Stromal cell of bone marrow (primary cell): ENCODE measurements around the gene CFAP53.
"Not testable (repeated sequence)": the region's sequence is repeated elsewhere in the genome, so short reads cannot be mapped to it uniquely, and the experiment has no call there.

Experiments used
- DNase-seq: peaks from one replicate; pipeline ENCODE4 v3.0.0-alpha.2; 2012; ENCODE audit warnings: low read depth

Gene CFAP53

DNA sequence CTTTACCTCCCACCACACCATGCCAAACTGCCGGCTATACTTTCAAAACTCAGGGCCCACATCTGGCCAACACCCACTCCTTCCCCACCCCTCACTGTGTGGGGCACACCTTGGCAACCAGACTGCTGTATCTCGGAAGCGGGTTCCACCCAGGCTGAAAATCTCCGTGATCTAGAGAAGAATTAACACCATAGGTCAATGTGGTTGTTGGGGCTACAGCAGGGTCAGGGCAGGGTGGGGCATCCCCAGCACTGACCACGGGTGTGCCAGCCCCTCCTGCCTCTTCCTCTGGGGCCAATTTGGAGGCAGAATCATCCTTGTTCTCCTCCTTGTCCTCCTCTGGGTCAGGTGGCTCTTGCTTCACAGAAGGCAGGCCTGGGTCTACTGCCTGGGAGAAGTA is 6.3 kb upstream of the CFAP53 start:
- DNase-seq = no peak

DNA sequence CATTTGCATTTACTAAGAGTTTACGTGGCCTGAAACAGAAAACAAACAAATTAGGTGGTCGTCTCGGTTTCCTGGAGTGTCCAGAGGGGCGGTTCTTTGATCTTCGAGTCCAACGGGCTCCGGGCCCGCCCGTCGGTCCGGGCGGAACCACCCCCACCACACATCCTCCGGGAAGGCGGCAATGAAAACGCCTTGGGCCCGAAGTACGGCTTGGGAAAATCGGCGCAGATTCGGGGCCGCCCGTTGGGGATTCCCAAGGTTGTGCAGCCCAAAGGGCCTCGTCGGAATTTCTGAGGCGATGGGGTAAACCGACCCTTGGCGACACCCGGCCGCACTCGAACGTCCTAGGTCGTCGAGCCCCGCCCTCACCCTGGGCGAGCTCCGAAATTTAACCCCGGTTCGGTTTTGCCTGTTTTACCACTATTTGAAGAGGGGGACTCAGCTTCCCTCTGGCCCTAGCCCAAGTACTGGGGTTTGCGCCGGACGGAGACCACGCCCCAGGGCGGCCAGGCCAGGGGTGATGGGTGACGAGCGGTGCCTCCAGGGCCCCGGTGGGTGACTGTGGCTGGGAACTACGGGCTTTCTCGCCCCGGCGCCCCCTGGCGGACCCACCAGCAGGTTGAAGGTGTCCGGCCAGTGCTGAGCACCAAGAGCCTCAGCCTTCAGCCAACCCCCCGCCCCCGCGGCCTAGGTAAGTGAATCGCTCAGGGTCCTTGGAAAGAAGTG is 1.9 kb upstream of the CFAP53 start:
- DNase-seq = peak; percentile 42

- DNase-seq = no peak
Measured at GRCh38 chr18:50262977-50263376, 3.3 kb downstream of the CFAP53 start.

- no peak for DNase-seq
Measured at GRCh38 chr18:50250935-50251334, 15.4 kb downstream of the CFAP53 start.

DNA sequence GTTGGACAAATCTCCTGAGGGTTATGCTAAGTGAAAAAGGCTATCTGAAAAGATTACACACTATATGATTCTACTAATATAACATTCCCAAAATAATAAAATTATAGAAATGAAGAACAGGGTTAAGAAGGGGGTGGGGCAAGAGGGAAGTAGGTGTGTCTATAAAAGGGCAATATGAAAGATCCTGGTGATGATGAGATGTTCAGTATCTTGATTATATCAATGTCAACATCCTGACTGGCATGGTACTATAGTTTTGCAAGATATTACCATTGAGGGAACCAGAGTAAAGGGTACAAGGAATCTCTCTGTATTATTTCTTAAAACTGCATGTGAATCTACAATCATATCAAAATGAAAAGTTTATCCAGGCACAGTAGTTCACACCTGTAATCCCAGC is 16.7 kb downstream of the CFAP53 start:
- no peak for DNase-seq

GRCh38 chr18:50247561-50247960 is 18.7 kb downstream of the CFAP53 start:
- DNase-seq = no peak

DNA sequence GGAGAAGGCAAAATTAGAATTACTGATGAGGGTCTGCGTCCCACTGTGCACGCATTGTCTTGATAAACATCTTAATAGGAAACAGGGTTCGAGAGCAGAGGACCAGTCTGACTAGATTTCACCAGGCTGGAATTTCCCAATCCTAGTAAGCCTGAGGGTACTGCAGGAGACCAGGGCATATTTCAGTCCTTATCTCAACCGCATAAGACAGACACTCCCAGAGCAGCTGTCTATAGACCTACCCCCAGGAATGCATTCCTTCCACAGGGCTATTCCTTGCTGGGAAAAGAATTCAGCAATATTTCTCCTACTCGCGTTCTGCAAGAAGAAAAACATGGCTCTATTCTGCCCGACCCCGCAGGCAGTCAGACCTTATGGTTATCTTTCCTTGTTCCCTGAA is 24.5 kb downstream of the CFAP53 start:
- DNase-seq = not testable (repeated sequence)

GRCh38 chr18:50240080-50240563 is 26.2 kb downstream of the CFAP53 start:
- no peak for DNase-seq

DNA sequence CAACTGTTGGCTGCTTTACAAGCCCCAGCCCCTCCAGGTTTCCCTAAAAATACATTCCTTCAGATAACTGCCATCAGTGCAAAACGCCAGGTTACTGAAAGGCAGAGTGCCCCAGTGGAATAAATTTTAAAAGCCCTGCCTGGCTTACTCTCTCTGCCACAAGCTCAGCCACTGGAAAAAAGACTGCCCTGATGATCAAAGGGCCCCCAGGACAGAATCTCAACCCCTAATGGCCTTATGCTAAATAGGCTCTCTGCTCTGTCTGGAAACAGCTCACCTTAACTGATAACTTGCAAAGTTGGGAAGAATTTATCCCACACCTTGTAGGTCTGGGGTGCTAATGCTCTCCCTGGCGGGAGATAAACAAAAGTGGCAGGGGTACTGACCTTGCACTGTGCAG is 33.9 kb downstream of the CFAP53 start:
- DNase-seq = no peak

GRCh38 chr18:50231621-50232020 is 34.7 kb downstream of the CFAP53 start:
- DNase-seq = no peak

DNA sequence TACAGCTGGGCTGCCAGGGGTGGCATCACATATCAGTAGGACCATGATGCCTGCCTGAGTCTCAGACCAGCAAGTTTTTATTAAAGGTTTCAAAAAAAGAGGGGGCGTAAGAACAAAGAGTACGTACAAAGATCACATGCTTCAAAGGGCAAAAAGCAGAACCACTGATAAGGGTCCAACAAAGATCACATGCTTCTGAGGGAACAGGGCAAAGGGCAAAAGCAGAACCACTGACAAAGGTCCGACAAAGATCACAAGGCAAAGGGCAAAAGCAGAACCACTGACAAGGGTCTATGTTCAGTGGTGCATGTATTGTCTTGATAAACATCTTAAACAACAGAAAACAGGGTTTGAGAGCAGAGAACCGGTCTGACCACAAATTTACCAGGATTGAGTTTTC is 46.0 kb downstream of the CFAP53 start:
- DNase-seq = not testable (repeated sequence)

DNA sequence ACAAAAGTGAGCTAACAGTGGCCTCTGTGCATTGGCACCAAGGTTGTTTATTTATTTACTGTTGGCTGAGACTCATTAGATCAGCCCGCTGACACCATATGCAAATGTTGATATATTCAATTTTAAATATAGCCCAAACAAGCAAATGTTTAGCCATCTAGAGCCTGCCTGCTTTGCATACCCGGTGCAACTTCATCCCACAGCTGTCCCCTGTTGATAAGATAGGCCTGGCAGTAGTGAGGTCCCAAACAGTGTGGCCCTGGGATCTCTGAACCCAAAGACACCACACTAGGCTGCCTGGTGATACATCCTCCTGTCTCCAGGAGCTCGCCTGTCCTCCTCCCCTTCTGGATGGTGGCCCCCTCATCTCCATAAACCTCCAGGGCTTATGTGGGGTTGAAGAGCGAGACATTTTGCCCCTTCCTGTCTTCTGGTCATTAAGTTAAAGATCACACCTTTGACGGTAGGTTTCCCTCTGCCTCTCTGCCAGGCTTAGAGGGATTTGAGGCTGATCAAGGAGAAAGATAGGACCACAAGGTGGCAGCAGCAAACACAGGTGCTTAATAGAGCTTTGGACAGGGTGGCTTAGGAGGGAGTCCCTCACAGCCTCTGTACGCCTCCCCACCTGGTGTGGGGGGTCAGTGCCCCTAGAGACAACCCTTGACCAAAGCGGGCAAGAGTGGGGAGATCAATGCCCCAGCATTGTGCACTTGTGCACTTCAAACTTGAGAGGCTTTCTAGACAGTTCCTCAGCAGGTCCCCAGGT is 47.7 kb downstream of the CFAP53 start:
- no peak for DNase-seq

DNA sequence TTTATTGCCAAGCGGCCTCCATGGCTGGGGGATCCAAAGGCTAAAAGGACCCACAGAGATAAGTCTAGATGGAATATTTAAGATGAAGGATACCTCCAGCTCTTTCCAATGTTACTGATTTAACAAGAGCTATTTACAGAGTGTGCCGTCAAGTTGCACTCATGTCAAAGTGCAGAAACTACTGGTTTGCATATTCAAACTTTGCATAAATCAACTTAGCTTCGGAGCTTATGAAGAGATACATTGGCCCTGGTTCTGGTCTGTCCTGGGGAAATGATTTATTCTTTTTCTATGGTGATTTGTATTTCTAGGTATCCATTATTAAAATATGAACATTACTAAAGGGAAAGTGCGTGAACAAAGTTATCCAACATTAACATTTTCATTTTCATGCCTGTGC is 57.0 kb downstream of the CFAP53 start:
- DNase-seq = no peak

DNA sequence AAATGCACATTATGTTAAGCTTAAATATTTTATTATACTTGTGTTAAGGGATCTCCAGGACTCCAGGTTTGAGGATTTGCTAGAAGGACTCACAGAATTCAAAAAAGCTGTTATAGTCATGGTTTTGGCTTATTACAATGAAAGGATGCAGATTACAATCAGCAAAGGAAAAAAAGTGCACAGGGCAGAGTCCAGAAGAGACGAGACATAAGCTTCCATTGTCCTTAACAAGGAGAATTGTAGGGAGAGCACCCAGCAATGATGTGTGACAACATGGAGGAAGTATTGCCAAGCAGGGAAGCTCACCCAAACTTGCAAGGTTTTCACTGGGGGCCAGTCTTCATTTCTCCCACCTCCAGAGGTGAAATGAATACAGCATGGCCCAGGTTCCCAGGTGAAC is 58.6 kb downstream of the CFAP53 start:
- no peak for DNase-seq

- DNase-seq = no peak
Measured at GRCh38 chr18:50203801-50204604, 62.3 kb downstream of the CFAP53 start.

- no peak for DNase-seq
Measured at GRCh38 chr18:50201476-50202018, 64.7 kb downstream of the CFAP53 start.

DNA sequence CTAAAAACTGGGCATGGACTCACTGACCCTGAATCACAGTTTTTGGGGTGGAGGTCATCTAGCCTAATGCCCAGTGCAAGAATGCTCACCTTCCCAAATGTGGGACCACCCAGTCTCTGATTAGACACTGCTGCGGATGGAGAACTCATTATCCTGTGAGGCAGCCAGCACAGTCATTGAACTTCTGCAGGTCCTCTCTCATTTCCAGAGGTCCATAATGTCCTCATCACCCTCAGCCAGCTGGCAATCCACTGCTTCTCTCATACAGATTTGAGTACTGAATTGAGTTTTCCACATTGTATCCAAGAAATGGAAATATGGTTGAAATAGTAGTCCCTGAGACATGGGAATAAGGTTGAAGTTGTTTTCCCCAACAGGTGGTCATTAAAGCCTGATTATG is 66.4 kb downstream of the CFAP53 start:
- no peak for DNase-seq

DNA sequence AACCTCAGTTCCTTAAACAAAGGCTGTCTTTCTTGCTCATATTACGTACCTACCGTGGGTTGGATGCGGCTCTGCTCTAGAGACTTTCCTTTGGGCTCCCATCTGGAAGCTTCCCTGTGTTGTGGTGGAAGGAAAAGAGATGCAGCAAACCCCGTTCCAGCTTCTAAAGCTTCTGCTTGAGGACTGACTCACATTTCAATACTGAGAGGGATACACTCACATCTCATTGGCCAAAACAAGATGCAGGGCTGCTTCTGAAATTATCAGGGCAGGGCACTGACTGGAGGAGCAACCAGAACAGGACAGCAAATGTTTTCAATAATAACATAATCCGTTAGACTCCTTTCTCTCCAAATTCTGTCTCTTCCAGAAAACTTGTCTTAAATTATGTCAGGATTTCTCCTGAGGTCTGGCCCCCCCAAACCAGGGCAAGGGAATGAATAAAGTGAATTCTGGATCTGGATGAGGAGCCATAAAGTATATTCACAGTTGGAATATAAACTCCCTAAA is 66.9 kb downstream of the CFAP53 start:
- DNase-seq = no peak

DNA sequence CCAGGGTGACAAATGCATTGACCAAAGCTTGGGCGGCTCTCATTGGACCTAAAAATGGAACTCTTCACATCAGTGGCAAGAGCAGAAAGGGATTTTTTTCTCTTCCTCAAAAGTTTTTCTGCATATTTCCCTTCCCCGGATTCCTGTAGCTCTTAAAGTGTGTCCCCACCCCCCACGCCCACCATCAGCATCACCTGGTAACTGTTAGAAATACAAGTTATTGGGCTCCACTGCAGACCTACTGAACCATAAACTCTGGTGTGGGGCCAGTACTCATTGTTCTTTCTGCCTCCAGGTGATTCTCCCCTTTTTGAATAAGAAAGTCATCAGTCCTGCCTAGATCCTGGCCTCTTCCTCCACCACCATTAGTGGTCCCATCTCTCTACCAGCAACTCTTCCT is 70.0 kb downstream of the CFAP53 start:
- no peak for DNase-seq

DNA sequence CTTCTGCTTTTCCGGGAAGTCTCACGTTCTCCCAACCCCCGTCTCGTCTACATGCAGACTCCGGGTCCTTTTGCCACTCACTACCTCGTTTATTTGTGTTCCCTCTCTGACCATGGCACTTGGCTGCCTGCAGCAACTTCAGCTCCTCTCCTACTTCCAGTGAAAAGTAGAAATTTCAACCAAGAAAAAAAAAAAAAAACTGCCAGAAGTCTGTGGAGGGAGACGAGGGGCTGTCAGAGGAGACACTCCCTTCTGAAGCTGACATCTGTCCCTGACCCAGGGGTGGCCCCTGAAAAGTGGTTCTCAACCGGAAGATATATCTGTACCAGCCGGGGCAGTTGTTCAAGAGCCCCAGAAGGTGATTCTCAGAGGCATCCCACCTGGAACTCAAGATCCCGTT is 70.6 kb downstream of the CFAP53 start:
- no peak for DNase-seq

GRCh38 chr18:50194631-50195532 is 71.4 kb downstream of the CFAP53 start, which contains the start of gene MYO5B:
MYO5B (minus strand) TSS chr18:50195147; CDS start chr18:50194793, 354 bp downstream.
- no peak for DNase-seq
